ENCODE data around the gene MCUB. TPM values are rescaled to one million over a fixed set of nuclear protein-coding genes. Genes with fewer than 3 reads are reported as not detected.
"Not testable (repeated sequence)": the region's sequence is repeated elsewhere in the genome, so short reads cannot be mapped to it uniquely, and the experiment has no call there.

Gene MCUB
- total RNA-seq, 1 donor from 2014 or later = 7.2 TPM

DNA sequence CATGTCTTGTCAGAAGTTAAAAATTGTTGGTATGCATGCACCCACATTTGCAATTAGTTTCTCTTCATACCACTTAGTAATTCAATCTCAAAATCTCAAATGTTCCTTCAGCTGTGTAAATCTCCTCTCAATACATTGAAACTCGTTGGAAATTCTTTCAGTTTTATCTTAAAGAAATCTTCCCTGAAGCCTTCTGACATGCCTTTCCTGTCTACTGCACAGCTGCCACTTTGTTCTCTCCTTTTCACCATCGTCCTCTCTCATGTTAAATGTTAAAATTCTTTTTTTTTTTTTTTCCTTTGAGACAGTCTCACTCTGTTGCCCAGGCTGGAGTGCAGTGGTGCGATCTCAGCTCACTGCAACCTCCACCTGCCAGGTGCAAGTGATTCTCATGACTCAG lies 30.9 kb downstream of the MCUB start:
- Mint-ChIP-seq H3K4me1 (ENCODE audit: low read depth) (peaks cover 5% of the 10 kb centered on the region), H3K27ac (ENCODE audit: unreplicated experiment) (no peak overlapping the region), H3K9me3 (ENCODE audit: low read depth) (no peaks in the 10 kb centered on the region), H3K27me3 (ENCODE audit: low read depth) (no peaks in the 10 kb centered on the region), H3K36me3 (ENCODE audit: low read depth) (peaks cover 2% of the 10 kb centered on the region), H3K4me3 (ENCODE audit: unreplicated experiment) (no peak overlapping the region)
- no peak for DNase-seq (ENCODE audit: low spot score)
- TF ChIP-seq, protein P1, sequence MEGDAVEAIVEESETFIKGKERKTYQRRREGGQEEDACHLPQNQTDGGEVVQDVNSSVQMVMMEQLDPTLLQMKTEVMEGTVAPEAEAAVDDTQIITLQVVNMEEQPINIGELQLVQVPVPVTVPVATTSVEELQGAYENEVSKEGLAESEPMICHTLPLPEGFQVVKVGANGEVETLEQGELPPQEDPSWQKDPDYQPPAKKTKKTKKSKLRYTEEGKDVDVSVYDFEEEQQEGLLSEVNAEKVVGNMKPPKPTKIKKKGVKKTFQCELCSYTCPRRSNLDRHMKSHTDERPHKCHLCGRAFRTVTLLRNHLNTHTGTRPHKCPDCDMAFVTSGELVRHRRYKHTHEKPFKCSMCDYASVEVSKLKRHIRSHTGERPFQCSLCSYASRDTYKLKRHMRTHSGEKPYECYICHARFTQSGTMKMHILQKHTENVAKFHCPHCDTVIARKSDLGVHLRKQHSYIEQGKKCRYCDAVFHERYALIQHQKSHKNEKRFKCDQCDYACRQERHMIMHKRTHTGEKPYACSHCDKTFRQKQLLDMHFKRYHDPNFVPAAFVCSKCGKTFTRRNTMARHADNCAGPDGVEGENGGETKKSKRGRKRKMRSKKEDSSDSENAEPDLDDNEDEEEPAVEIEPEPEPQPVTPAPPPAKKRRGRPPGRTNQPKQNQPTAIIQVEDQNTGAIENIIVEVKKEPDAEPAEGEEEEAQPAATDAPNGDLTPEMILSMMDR (IDR thresholded peaks at IDR 0.05) = no peak

GRCh38 chr4:109592367-109592766 lies 32.3 kb downstream of the MCUB start:
- no peak for DNase-seq (ENCODE audit: low spot score)
- no peak overlapping the region for H3K4me3 Mint-ChIP-seq (ENCODE audit: unreplicated experiment)
- no peaks in the 10 kb centered on the region for H3K36me3 Mint-ChIP-seq (ENCODE audit: low read depth)
- no peaks in the 10 kb centered on the region for H3K27me3 Mint-ChIP-seq (ENCODE audit: low read depth)
- no peaks in the 10 kb centered on the region for H3K9me3 Mint-ChIP-seq (ENCODE audit: low read depth)
- H3K27ac Mint-ChIP-seq (ENCODE audit: unreplicated experiment) = no peak overlapping the region
- TF ChIP-seq, protein P1 (IDR thresholded peaks at IDR 0.05) = no peak
- H3K4me1 Mint-ChIP-seq (ENCODE audit: low read depth) = peaks cover 5% of the 10 kb centered on the region

- H3K27ac Mint-ChIP-seq (ENCODE audit: unreplicated experiment); H3K27me3 Mint-ChIP-seq (ENCODE audit: low read depth); H3K36me3 Mint-ChIP-seq (ENCODE audit: low read depth); DNase-seq (ENCODE audit: low spot score); H3K4me1 Mint-ChIP-seq (ENCODE audit: low read depth); H3K9me3 Mint-ChIP-seq (ENCODE audit: low read depth); H3K4me3 Mint-ChIP-seq (ENCODE audit: unreplicated experiment): not testable (repeated sequence)
Observed at GRCh38 chr4:109595123-109595522, 35.1 kb downstream of the MCUB start.

DNA sequence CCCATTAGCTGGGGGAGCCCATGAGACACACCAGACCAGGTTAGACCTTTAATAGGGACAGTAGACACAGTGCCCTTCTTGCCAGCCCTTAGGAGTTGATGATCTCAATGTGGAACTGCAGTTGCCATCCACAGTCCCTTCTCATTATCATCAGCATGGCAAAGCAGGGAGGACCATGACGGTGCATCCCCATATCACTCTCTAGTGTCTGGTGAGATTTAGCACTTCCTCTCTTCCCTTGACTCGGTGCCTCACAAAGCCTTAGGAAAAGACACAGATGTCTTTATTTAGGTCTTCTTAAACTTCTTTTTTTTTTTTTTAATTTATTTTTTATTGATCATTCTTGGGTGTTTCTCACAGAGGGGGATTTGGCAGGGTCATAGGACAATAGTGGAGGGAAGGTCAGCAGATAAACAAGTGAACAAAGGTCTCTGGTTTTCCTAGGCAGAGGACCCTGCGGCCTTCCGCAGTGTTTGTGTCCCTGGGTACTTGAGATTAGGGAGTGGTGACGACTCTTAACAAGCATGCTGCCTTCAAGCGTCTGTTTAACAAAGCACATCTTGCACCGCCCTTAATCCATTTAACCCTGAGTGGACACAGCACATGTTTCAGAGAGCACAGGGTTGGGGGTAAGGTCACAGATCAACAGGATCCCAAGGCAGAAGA lies 36.5 kb downstream of the MCUB start:
- not testable (repeated sequence) for H3K4me1 Mint-ChIP-seq (ENCODE audit: low read depth); H3K36me3 Mint-ChIP-seq (ENCODE audit: low read depth); H3K4me3 Mint-ChIP-seq (ENCODE audit: unreplicated experiment); H3K9me3 Mint-ChIP-seq (ENCODE audit: low read depth); H3K27me3 Mint-ChIP-seq (ENCODE audit: low read depth); DNase-seq (ENCODE audit: low spot score); H3K27ac Mint-ChIP-seq (ENCODE audit: unreplicated experiment)

DNA sequence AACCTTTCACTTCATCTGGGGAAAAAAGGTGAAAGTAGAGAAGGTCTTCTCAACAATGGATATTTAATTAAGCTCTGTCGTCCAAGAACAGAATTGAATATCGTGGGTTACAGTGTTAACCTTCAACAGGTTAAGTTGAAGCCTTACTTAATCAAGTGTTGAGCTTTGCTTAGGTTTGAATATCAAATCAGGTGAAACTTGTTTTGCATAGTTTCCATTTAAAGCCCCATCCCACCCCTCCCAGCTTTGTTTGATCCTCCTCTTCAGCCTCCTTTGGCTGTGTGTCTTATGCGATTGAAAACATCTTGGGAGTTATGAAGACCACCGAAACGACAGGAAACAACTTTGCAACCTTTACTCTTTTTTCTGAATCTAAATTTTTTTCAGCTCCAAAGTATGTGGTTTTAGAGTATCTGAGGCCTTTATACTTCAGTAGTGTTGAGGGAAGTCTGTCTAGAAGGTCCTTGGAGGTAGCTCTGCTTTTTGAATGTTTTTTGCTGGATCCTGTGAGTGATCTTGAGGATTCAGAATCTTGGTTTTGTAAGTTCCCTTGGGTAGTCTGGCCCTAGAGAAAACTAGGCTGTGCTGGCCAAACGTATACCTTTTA lies 39.1 kb downstream of the MCUB start:
- Mint-ChIP-seq H3K4me3 (ENCODE audit: unreplicated experiment) (no peak overlapping the region), H3K9me3 (ENCODE audit: low read depth) (peaks cover 9% of the 10 kb centered on the region), H3K27me3 (ENCODE audit: low read depth) (no peaks in the 10 kb centered on the region), H3K36me3 (ENCODE audit: low read depth) (no peaks in the 10 kb centered on the region), H3K27ac (ENCODE audit: unreplicated experiment) (no peak overlapping the region), H3K4me1 (ENCODE audit: low read depth) (no peaks in the 10 kb centered on the region)
- TF ChIP-seq, protein P1 (IDR thresholded peaks at IDR 0.05) = no peak
- no peak for DNase-seq (ENCODE audit: low spot score)

GRCh38 chr4:109600431-109600830 lies 40.4 kb downstream of the MCUB start:
- DNase-seq (ENCODE audit: low spot score) = no peak
- H3K4me3 Mint-ChIP-seq (ENCODE audit: unreplicated experiment) = no peak overlapping the region
- no peaks in the 10 kb centered on the region for H3K27me3 Mint-ChIP-seq (ENCODE audit: low read depth)
- H3K9me3 Mint-ChIP-seq (ENCODE audit: low read depth) = peaks cover 9% of the 10 kb centered on the region
- H3K4me1 Mint-ChIP-seq (ENCODE audit: low read depth) = no peaks in the 10 kb centered on the region
- H3K27ac Mint-ChIP-seq (ENCODE audit: unreplicated experiment) = no peak overlapping the region
- TF ChIP-seq, protein P1 (IDR thresholded peaks at IDR 0.05) = no peak
- no peaks in the 10 kb centered on the region for H3K36me3 Mint-ChIP-seq (ENCODE audit: low read depth)
